GM21526 (cell line): ENCODE measurements around the gene DHCR24.

Source experiments
- ATAC-seq: cut with Tn5 transposase; IDR thresholded peaks from one replicate; pipeline ENCODE4 v1.9.1; 2021; ENCODE audit warnings: moderate library complexity; ENCODE audit not compliant: unreplicated experiment, low FRiP score

Gene DHCR24

DNA sequence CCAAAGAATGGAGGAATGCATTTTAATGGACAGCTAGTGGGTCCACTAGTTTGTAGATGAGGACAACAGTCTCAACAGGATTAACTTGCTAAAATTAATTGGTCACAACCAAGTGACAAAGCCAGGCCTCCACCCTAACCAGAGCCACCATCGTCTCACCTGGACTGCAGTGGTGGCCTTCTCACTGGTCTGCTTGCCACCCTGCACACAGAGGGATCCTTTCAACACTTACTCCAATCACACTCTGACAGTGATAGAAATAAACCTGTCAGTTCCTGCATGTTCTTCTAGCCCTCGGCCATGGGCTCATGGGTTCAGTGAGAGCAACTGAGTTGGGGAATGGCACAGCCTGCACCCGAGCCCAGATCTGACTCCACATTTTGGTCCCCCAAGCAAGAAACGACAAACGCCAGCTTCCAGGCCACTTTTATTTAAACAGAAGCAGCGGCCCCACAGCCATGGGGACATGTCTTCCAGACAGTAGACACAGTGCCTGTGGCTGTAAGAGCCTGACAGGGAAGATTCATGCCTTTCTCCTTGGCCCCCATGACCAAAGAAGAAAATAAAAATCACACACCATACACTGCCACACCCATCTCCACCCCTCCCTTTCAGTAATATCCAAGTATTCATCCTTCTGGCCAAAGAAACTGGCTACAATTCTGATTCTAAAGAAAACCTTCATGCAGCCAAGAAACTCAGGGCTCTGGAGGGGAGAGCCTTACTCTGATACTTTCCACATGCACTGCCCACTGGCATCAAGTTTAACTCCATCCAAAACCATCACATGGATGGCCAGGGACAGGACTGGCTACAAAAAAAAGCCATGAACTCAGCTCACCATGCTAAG is 37.6 kb downstream of the DHCR24 start:
- no peak for ATAC-seq

GRCh38 chr1:54848134-54848948 is 38.7 kb downstream of the DHCR24 start:
- no peak for ATAC-seq

GRCh38 chr1:54846716-54847284 is 40.2 kb downstream of the DHCR24 start:
- no peak for ATAC-seq

DNA sequence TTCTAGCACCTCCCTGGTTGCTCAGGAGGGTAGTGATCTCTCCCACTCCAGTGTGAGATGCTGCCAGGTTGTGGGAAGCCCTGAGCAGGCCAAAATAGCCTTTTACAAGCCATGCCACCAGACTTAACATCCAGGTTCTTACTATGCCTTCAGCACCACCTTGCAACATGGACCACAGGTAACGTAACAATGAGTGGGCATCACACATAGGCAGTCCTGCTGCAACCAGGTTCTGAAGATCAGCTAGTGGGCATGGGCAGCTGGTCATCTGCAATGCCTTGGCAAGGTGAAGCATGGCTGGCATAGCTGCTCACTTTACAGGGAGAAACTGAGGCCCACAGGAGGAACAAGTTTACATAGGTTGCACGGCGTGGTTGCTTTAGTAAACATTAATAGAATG is 40.7 kb downstream of the DHCR24 start:
- ATAC-seq = no peak

DNA sequence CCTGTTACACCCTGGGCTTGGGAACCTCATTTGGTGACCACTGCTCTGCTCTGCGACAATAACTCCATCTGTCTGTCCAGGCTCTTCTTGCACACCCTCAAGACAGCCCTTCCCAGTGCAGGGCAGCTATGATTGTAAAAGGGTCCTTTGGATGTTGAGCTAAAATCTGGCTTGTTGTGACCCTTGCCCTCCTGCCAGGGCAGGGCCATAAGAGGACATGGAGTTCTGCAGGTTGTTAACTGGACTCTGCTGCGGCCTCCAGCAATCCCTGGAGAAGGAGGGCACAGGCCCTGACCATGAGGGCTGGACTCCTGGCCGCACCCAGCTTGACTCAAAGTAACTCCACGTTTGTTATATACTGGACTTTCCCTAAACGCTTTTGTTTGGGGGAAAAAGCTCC is 41.2 kb downstream of the DHCR24 start:
- no peak for ATAC-seq

- no peak for ATAC-seq
These were observed 42.4 kb downstream of the DHCR24 start for GRCh38 chr1:54844564-54844963.

DNA sequence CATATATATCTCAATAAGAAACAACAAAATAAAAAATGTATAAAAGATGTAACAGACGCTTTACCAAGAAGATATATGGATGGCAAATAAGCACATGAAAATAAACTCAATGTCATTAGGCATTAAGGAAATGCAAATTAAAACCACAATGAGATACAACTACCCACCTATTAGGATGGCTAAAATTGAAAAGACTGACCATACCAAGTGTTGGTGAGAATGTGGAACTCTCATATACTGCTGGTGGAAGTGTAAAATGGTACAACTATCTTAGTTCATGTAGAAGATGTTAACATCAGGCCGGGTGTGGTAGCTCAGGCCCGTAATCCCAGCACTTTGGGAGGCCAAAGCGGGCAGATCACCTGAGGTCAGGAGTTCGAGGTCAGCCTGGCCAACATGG is 43.5 kb downstream of the DHCR24 start:
- ATAC-seq = no peak

- no peak for ATAC-seq
These were observed 44.0 kb downstream of the DHCR24 start for GRCh38 chr1:54842963-54843362.

DNA sequence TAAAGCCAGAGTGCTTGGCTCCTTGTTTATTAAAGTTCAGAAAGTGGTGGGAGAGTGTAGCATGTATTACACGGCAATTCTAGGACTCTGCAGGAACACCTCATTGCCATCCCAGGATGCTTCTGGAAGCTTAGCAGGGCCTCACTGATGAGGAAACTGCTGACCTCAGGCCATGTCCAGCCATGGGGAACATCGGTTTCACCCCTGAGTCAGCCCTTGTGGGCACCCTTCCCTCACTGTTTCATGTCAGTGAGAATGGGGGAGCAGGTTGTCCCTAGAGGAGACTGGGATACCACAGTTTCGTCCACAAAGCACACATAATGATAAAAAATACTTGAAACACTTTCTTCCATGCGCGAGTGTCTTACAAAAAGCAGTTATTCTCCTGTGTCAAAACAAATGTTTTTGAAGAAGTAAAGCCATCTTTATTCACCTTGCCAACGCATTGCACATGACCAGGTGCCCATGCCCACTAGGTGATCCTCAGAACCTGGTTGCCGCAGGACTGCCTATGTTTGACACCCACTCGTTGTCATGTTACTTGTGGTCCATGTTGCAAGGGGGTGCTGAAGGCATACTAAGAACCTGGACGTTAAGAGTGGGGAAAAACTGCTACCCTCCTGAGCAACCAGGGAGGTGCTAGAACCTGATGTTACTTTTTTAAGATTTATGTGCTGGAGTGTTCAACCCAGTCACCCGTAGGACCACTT is 44.6 kb downstream of the DHCR24 start:
- no peak for ATAC-seq

GRCh38 chr1:54839824-54840223 is 47.2 kb downstream of the DHCR24 start:
- no peak for ATAC-seq

- no peak for ATAC-seq
These were observed 48.3 kb downstream of the DHCR24 start for GRCh38 chr1:54838565-54839180.

DNA sequence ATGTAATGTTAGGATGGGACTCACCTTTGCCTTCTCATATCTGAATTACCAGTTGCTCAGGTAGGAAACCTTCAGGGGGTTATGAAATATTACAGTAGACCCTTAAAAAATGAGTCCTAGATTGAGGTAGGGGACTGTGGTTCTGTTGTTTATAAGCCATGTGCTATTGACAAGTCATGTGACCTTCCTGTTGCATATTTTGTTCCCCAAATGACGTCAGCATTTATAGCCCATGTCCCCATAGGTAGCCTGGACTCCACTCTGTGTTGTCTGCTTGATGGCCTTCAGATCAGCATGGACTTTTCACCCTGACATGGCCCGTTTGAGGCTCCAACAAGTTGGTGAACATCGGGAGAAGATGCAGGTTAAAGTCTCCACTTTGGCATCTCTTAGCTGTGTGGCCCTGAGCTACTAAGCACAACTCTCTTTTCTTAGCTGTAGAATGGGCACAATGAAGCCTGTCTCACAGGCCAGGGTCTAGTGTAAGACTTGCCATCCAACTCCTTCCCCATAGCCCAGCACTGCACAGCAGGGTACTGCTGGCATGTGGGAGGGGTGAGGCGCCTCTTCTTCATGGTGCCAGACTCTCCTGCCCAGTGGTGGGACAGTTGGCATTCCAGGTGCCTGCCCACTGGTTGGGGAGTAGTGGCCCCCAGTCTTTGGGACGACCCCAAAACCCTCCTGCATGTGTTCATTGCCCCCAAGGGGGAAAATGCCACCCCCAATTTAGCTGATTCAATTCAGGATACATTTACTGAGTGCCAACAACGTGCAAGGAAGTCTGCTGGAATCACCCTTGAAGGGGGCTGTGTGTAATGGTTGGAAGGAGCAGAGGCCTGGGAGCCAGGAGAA is 49.8 kb downstream of the DHCR24 start:
- no peak for ATAC-seq

DNA sequence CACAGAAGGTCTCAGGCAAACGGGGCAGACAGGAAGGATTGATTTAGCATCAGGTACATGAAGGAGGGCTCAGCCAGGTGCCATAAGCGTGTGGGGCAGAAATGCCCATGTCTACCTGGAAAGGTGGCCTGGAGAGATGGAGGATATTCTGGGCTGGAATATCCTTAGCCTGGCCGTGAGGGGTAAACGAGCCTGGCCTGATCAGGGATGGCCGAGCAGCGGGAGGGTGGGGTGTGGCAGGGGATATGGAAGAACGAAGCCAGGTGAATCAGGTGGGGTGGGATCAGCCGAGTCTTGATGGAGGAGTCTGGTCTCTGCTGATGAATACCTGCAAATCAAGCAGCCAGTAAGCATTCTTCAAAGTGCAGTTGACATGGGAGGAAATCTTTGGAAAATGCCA is 50.4 kb downstream of the DHCR24 start:
- ATAC-seq = no peak

- ATAC-seq = no peak
These were observed 51.0 kb downstream of the DHCR24 start for GRCh38 chr1:54835970-54836369.

DNA sequence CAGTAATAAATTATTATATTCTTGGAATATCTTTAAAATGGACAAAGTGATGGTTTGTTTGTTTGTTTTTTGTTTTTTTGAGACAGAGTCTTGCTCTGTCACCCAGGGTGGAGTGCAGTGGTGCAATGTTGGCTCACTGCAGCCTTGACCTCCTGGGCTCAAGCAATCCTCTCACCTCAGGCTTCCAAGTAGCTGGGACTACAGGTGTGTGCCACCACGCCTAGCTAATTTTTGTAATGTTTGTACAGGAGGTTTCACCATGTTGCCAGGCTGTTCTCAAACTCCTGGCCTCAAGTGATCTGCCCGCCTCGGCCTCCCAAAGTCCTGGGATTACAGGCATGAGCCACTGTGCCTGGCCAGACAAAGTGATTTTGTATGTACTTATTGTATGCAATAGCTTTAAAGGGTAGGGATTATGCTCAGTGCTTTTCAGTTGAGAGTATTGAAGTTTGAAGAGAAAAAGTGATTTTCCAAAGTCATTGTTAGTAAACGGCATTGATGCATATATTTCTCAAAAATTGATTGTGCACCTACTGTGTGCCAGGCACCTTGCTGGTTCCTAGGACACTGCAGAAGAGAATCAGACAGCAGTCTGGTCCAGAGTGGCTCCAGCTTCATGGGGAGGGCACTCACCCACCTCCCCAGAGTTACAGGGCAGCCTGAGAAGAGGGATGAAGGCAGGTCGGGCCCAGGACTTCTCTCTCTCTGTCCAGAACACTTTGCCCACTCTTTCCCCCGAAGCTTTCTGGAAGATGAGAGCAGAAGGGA is 51.7 kb downstream of the DHCR24 start:
- ATAC-seq = no peak

- no peak for ATAC-seq
These were observed 52.9 kb downstream of the DHCR24 start for GRCh38 chr1:54834007-54834541.

DNA sequence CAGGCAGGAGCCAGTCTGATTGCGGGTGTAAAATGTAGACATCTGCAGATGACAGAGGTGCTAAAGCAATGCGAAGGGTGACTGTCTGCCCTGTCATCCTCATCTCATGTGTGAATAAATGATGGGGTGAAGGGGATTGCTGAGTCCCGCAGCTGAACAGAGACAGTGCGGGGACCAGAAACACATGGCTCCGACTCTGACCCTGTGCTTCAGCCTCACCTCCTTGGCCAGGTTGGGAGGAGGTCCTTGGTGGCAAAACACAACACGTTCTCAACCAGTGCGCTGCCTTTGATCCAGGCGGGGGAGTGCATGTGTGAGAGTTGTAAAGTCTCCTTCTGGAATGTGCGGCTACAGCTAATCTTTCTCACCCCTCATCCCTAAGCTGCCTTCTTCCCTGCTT is 53.9 kb downstream of the DHCR24 start:
- ATAC-seq = no peak

DNA sequence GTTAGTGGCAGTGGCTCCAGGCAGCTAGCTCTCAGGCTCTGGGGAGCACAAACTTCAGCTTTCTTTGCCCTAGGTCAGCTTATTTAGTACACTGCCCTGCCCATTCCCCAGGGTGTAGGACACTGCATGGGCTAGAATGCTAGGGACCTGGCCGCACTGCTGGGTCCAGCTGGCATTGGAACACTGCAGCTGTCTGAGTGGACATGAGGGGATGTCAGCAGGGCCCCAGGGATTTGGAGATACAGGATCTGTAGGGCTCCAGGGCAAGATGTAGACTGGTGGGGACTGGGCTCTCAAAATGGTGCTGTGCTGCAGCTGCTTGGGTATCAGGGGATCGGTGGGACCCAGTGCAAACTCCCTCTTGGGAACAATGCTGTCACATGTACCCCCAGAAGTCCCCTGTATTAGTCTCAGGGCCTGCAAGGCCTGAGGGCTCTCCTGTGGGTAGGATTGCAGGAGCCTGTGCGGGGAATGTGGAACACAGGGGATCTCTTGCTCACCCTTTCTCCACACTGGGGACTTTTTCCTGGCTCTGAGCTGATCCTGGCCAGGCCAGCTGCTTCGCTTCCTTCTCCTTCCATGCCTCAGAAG is 60.7 kb downstream of the DHCR24 start:
- no peak for ATAC-seq
